Liver (tissue), 9 donors: ENCODE results near the gene AGER. TPM values are rescaled to one million over a fixed set of nuclear protein-coding genes. Genes with fewer than 3 reads are reported as not detected.
A peak's percentile ranks its signal among the peaks of the same experiment; 100 is the strongest.

Experiments used
- DNase-seq: peaks from one replicate; pipeline ENCODE4 v3.0.0-alpha.2; 2017; ENCODE audit warnings: low spot score
- H3K27ac ChIP-seq, 2 donors: one replicate each; pipeline ENCODE4 v1.7.0; 2013; ENCODE audit warnings: inconsistent platforms in 2 of 2, low read length in 2 of 2, control low read depth in 1 of 2, low read depth in 1 of 2, mild to moderate bottlenecking in 1 of 2
- H3K27me3 ChIP-seq, 4 donors: one replicate each; pipeline versions ENCODE4 v1.6.1 to v1.7.0; 2013; ENCODE audit warnings: low read length in 3 of 4, inconsistent platforms in 1 of 4, mild to moderate bottlenecking in 1 of 4, moderate library complexity in 1 of 4; ENCODE audit not compliant: control insufficient read depth in 4 of 4, insufficient read depth in 4 of 4
- H3K36me3 ChIP-seq, 4 donors: one replicate each; pipeline versions ENCODE4 v1.6.1 to v1.7.0; 2013; ENCODE audit warnings: low read length in 3 of 4, mild to moderate bottlenecking in 3 of 4, low read depth in 1 of 4, moderate library complexity in 1 of 4; ENCODE audit not compliant: control insufficient read depth in 4 of 4, insufficient read depth in 3 of 4
- H3K4me1 ChIP-seq, 4 donors: one replicate each; pipeline versions ENCODE4 v1.6.1 to v1.7.0; 2013; ENCODE audit warnings: low read length in 3 of 4, mild to moderate bottlenecking in 3 of 4, moderate library complexity in 1 of 4; ENCODE audit not compliant: control insufficient read depth in 4 of 4, insufficient read depth in 4 of 4
- H3K4me3 ChIP-seq, 3 donors: one replicate each; pipeline versions ENCODE4 v1.6.1 to v1.7.0; 2013; ENCODE audit warnings: low read length in 3 of 3, control low read depth in 1 of 3, low read depth in 1 of 3, mild to moderate bottlenecking in 1 of 3
- H3K9ac ChIP-seq, 2 donors: one replicate each; pipeline ENCODE4 v1.7.0; 2013; ENCODE audit warnings: low read length in 2 of 2, mild to moderate bottlenecking in 2 of 2, moderate library complexity in 2 of 2, control low read depth in 1 of 2, low read depth in 1 of 2
- H3K9me3 ChIP-seq, 4 donors: one replicate each; pipeline versions ENCODE4 v1.6.1 to v1.7.0; 2013; ENCODE audit warnings: low read length in 3 of 4; ENCODE audit not compliant: control insufficient read depth in 4 of 4
- ATF3 ChIP-seq: IDR thresholded peaks from 2 replicates; pipeline ENCODE4 v1.6.1; 2016; ENCODE audit warnings: antibody characterized with exemption
- CTCF ChIP-seq: fragments of 150-350 bp; IDR thresholded peaks from 2 replicates; pipeline ENCODE4 v1.5.1; 2017; ENCODE audit warnings: improper control_type of control experiment, low read depth, low read length; ENCODE audit not compliant: missing input control
- EGR1 ChIP-seq, 2 donors: IDR thresholded peaks; 2 replicates each; pipeline ENCODE4 v1.6.1; 2016 to 2018; ENCODE audit warnings: antibody characterized with exemption in 2 of 2, low read depth in 2 of 2
- FOXA1 ChIP-seq: IDR thresholded peaks from 2 replicates; pipeline ENCODE4 v1.6.1; 2016; ENCODE audit warnings: antibody characterized with exemption
- FOXA2 ChIP-seq: IDR thresholded peaks from 2 replicates; pipeline ENCODE4 v1.6.1; 2016; ENCODE audit warnings: antibody characterized with exemption
- GABPA ChIP-seq, 2 donors: IDR thresholded peaks in 1 of 2; conservative IDR thresholded peaks in 1 of 2; 2 replicates each; pipeline ENCODE4 v1.6.1; 2016; ENCODE audit warnings: antibody characterized with exemption in 2 of 2, mild to moderate bottlenecking in 1 of 2, moderate library complexity in 1 of 2
- HNF4A ChIP-seq, 2 donors: conservative IDR thresholded peaks; 2 replicates each; pipeline ENCODE4 v1.6.1; 2016; ENCODE audit warnings: antibody characterized with exemption in 2 of 2, mild to moderate bottlenecking in 2 of 2
- HNF4G ChIP-seq: IDR thresholded peaks from 2 replicates; pipeline ENCODE4 v1.6.1; 2016; ENCODE audit warnings: antibody characterized with exemption
- JUND ChIP-seq, 2 donors: IDR thresholded peaks; 2 replicates each; pipeline ENCODE4 v1.6.1; 2016; ENCODE audit warnings: antibody characterized with exemption in 2 of 2
- NR2F2 ChIP-seq: IDR thresholded peaks from 2 replicates; pipeline ENCODE4 v1.6.1; 2016; ENCODE audit warnings: antibody characterized with exemption
- RAD21 ChIP-seq, 2 donors: IDR thresholded peaks; 2 replicates each; pipeline ENCODE4 v1.6.1; 2016; ENCODE audit warnings: antibody characterized with exemption in 2 of 2, mild to moderate bottlenecking in 2 of 2
- RXRA ChIP-seq, 2 donors: IDR thresholded peaks; 2 replicates each; pipeline ENCODE4 v1.6.1; 2017 to 2018; ENCODE audit warnings: antibody characterized with exemption in 2 of 2, mild to moderate bottlenecking in 1 of 2
- SP1 ChIP-seq: IDR thresholded peaks from 2 replicates; pipeline ENCODE4 v1.6.1; 2018; ENCODE audit warnings: antibody characterized with exemption, mild to moderate bottlenecking
- TAF1 ChIP-seq: conservative IDR thresholded peaks from 2 replicates; pipeline ENCODE4 v1.6.1; 2016; ENCODE audit warnings: antibody characterized with exemption, mild to moderate bottlenecking
- YY1 ChIP-seq: IDR thresholded peaks from 2 replicates; pipeline ENCODE4 v1.6.1; 2016; ENCODE audit warnings: antibody characterized with exemption, mild to moderate bottlenecking
- WGBS: extraction: QIAGEN DNeasy Blood & Tissue Kit; methylation state at CpG from one replicate; pipeline ENCODE4 v1.1.7; 2013; 5-methylcytosine and 5-hydroxymethylcytosine counted together
- polyA plus RNA-seq, 2 donors: library from polyadenylated mRNA; stranded (reverse) in 1 of 2; unstranded in 1 of 2; fragments of 200-250 nt in 1 of 2; fragments of >200 nt in 1 of 2; fragmentation: Nextera tagmentation in 1 of 2; extraction: Ambion mirVana in 1 of 2; gene quantifications; one replicate each; pipeline versions ENCODE4 v1.2.1 to v1.2.3, GENCODE V29; 2013 to 2015
- total RNA-seq, 2 donors: library from RNA; depleted of rRNA; stranded (reverse); fragments of >200 nt; gene quantifications; one replicate each; pipeline ENCODE4 v1.2.3, GENCODE V29; 2014
- TF ChIP-seq, protein P1 (sequence below): IDR thresholded peaks from 2 replicates; pipeline ENCODE4 v1.6.1; 2016; ENCODE audit warnings: antibody characterized with exemption, mild to moderate bottlenecking
- TF ChIP-seq, protein P2 (sequence below): IDR thresholded peaks from 2 replicates; pipeline ENCODE4 v1.6.1; 2016; ENCODE audit warnings: antibody characterized with exemption
- TF ChIP-seq, protein P3 (sequence below): IDR thresholded peaks from 2 replicates; pipeline ENCODE4 v1.6.1; 2016; ENCODE audit warnings: antibody characterized with exemption
- donor health status: healthy.
- donor health status: healthy.
- donor health status: healthy.
- donor health status: healthy.
- donor health status: healthy.

AGER gene
- total and polyA plus RNA-seq, 4 donors: 0.47 to 0.92 (median 0.83) TPM

DNA sequence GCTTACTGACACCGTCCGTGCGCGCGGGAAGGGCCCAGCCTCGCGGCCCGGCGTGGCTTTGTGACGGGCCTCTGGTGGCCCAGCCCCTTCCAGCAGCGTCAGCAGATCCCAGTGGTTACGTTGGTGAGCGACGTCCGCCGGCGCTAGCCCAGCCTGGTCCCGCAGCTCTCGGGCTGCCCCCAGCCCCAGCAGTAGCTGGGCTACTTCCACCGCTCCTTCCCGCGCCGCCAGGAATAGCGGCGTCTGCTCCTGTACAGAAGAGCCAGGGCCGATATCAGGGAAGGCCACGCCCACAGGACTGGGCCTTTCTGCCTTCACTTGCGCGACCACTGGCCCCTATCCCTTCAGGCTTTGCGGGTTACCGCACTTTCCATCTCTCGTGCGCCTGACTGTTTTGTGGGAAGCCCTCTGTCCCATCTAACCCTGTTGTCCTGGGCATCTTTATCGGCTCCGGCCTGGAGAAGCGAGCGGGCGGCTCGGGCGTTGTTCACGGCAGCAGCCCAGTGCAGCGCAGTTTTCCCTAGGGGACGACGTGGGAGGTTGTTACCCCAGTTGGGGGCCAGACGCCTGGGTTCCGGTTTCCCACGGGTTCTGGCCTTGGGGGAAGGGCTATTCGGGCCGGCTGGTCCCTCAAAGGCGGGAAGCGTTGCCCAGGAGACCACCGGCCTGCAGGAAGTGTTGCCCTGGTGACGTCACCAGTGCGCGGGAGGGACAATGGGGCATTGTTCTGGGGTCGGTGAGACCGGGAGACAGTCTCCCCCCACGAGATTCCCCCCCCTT, 12.0 kb upstream of the AGER start:
- DNase-seq: peak; percentile 73
- Histone ChIP-seq H3K9ac (peak overlapping the region; percentile 74 to 98), H3K4me1 (peaks cover 2 to 23% (median 13%) of the 10 kb centered on the region in 4 donors), H3K27me3 (no peaks in the 10 kb centered on the region), H3K27ac (peak overlapping the region; percentile 92 to 99), H3K9me3 (no peaks in the 10 kb centered on the region), H3K4me3 (peak overlapping the region; percentile 54 to 91 (median 63)), H3K36me3 (no peaks in the 10 kb centered on the region)
- TF ChIP-seq ATF3 (no peak), JUND (IDR thresholded peaks at IDR 0.05) (peak; percentile 58 to 64), FOXA1 (peak; percentile 28), RAD21 (IDR thresholded peaks at IDR 0.05) (no peak), HNF4G (no peak), EGR1 (IDR thresholded peaks at IDR 0.05; ENCODE audit: low read depth in 2 of 2) (peak in 1 of 2 donors; percentile 89), TAF1 (peak; percentile 40), RXRA (IDR thresholded peaks at IDR 0.05) (no peak), HNF4A (conservative IDR thresholded peaks at IDR 0.05) (no peak), NR2F2 (peak; percentile 39), CTCF (no peak), YY1 (peak; percentile 36), FOXA2 (no peak), SP1 (peak; percentile 68), GABPA (IDR thresholded peaks at IDR 0.05 in 1 of 2, conservative IDR thresholded peaks at IDR 0.05 in 1 of 2) (no peak)
- TF ChIP-seq, protein P1, sequence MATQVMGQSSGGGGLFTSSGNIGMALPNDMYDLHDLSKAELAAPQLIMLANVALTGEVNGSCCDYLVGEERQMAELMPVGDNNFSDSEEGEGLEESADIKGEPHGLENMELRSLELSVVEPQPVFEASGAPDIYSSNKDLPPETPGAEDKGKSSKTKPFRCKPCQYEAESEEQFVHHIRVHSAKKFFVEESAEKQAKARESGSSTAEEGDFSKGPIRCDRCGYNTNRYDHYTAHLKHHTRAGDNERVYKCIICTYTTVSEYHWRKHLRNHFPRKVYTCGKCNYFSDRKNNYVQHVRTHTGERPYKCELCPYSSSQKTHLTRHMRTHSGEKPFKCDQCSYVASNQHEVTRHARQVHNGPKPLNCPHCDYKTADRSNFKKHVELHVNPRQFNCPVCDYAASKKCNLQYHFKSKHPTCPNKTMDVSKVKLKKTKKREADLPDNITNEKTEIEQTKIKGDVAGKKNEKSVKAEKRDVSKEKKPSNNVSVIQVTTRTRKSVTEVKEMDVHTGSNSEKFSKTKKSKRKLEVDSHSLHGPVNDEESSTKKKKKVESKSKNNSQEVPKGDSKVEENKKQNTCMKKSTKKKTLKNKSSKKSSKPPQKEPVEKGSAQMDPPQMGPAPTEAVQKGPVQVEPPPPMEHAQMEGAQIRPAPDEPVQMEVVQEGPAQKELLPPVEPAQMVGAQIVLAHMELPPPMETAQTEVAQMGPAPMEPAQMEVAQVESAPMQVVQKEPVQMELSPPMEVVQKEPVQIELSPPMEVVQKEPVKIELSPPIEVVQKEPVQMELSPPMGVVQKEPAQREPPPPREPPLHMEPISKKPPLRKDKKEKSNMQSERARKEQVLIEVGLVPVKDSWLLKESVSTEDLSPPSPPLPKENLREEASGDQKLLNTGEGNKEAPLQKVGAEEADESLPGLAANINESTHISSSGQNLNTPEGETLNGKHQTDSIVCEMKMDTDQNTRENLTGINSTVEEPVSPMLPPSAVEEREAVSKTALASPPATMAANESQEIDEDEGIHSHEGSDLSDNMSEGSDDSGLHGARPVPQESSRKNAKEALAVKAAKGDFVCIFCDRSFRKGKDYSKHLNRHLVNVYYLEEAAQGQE: peak; percentile 58
- TF ChIP-seq, protein P2, sequence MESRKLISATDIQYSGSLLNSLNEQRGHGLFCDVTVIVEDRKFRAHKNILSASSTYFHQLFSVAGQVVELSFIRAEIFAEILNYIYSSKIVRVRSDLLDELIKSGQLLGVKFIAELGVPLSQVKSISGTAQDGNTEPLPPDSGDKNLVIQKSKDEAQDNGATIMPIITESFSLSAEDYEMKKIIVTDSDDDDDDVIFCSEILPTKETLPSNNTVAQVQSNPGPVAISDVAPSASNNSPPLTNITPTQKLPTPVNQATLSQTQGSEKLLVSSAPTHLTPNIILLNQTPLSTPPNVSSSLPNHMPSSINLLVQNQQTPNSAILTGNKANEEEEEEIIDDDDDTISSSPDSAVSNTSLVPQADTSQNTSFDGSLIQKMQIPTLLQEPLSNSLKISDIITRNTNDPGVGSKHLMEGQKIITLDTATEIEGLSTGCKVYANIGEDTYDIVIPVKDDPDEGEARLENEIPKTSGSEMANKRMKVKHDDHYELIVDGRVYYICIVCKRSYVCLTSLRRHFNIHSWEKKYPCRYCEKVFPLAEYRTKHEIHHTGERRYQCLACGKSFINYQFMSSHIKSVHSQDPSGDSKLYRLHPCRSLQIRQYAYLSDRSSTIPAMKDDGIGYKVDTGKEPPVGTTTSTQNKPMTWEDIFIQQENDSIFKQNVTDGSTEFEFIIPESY: peak; percentile 22
- TF ChIP-seq, protein P3, sequence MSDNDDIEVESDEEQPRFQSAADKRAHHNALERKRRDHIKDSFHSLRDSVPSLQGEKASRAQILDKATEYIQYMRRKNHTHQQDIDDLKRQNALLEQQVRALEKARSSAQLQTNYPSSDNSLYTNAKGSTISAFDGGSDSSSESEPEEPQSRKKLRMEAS: peak; percentile 19
- under 1% methylated on average over 58 of the region's 58 CpGs for WGBS
